Skin epidermis (tissue), 12 donors: ENCODE data around the gene LIPA.
"Not testable (repeated sequence)": the region's sequence is repeated elsewhere in the genome, so short reads cannot be mapped to it uniquely, and the experiment has no call there.

Experiments used
- H3K27ac ChIP-seq, 21 experiments: fragments of 200-600 bp; sonication (generic) in 11 of 21; one replicate each; pipeline ENCODE4 v1.5.0; 2020; ENCODE audit warnings: mild to moderate bottlenecking in 3 of 21, inconsistent platforms in 2 of 21, moderate library complexity in 2 of 21
- H3K4me3 ChIP-seq, 7 experiments: fragments of 200-600 bp; sonication (generic) in 2 of 7; one replicate each; pipeline ENCODE4 v1.5.0; 2020; ENCODE audit warnings: inconsistent platforms in 2 of 7, mild to moderate bottlenecking in 2 of 7, moderate library complexity in 1 of 7

Gene LIPA

DNA sequence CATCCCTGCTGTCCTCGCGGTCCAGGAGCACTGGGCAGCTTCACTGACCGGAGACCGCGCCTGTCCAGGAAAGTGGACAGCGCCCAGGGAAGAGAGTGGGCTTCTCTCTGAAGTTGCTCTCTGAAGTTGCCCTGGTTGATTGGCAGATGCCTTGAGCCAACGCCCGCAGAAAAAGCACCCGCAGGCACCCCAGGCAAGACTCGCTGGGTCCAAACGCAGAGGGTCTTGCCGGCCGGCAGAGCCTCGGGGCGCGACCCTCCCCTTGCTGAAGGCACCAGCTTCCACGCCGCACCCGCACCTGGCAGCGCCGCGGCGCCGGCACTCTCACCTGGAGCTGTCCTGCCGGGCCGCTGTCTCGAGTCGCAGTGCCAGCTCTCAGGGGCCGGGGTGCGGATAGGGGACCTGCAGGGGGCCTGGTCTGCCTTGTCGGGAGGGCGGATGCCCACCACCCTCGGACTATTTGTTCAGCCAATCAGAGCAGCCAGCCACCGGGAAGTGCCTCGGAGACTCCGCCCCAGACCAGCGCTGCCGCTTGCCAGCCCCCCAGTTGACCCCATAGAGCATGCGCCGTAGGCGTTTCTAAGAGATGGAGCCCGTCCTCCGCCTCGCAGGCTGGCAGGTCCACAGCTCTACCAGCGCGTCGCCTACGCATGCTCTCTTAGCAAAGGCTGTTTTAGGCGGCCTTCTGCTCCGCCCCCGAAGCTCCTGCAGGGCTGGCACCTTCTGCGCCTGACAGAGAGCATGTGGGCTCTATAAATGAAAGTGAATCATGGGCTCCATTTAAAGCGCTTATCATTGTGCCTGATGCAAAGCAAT, at the start of gene LIPA:
TSS of gene LIPA (minus strand) at position 367 of the 816 bp plus-strand sequence. CDS start 4,127 bp downstream, outside the sequence.
- H3K27ac ChIP-seq = peak within 1 kb of the TSS in 20 of 21 experiments; percentile 44 to 91 (median 75)
- peak within 1 kb of the TSS; percentile 65 to 92 (median 81) for H3K4me3 ChIP-seq

DNA sequence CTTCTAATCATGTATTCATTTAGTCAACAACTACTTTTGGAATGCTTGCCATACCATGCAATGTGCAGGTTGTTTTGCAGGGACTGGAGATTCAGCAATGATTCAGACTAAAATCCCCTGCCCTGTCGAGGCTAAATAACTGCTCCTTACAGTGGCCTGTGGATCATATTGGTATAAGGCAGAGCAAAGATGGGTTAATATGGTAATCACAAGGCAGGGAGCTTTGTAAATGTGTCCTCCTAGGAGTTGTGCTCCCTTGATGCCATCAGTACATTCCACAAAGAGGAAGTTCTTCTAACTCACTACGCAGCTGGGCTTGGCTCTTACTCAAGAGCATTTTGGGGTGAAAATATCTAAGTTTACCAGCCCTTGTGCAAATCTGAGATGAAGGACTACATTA, 49.7 kb upstream of the LIPA start:
- Histone ChIP-seq H3K4me3 (peak overlapping the region; percentile 25 to 51 (median 37)), H3K27ac (peak overlapping the region in 20 of 21 experiments; percentile 53 to 95 (median 82))

DNA sequence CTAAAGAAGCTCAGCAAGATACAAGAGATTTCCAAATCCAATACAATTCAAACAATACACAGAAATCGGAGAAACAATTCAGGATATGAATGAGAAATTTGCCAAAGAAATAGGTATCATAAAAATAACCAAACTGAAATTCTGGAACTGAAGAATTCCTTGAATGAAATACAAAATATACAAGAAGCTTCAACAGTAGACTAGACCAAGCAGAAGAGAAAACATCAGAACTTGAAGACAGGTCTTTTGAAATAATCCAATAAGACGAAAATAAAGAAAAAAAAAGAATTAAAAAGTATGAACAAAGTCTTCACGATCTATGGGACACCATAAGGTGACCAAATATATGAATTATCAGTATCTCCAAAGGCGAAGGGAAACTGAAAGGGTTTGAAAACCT, 47.5 kb upstream of the LIPA start:
- H3K27ac ChIP-seq = no peak overlapping the region
- no peak overlapping the region for H3K4me3 ChIP-seq

DNA sequence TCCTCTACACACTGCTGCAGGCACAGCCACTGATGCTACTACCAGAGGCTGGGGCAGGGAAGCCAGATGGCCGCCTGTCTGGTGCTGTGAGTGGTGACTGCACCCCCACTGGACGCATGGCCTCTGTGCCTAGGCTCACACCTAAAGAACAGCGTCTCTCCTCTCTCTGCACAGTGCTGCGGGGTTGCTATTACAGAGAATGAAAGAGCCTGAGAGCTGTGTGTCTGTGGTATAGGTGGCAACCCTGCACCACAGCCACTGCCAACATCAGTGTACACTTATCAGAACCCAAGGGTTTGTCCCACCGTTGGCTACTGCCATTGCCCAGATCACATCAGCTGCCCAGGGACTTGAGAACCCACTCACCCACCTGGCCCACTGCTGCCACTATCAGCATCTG, 46.2 kb upstream of the LIPA start:
- H3K4me3 ChIP-seq = no peak overlapping the region
- H3K27ac ChIP-seq = no peak overlapping the region

DNA sequence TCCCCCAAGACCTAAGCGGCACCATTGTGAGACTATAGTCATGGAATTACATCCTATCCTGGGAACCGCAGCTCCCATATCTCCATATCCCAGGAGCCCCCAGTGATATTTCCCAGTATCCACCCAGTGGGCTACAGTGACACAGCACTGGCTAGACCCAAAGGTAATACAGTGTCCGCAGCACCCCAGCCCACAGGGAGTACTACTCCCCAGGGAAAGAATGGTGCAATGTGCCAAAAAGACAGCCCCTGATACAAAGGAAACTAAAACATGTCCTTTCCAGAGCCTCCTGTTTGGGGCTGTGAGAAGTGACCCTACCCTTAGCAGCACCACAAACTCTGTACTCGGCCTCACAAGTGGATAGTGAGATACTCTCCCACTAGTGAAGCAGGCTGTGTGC, 45.8 kb upstream of the LIPA start:
- H3K27ac ChIP-seq = peak overlapping the region in 7 of 21 experiments; percentile 4 to 73 (median 21)
- no peak overlapping the region for H3K4me3 ChIP-seq

DNA sequence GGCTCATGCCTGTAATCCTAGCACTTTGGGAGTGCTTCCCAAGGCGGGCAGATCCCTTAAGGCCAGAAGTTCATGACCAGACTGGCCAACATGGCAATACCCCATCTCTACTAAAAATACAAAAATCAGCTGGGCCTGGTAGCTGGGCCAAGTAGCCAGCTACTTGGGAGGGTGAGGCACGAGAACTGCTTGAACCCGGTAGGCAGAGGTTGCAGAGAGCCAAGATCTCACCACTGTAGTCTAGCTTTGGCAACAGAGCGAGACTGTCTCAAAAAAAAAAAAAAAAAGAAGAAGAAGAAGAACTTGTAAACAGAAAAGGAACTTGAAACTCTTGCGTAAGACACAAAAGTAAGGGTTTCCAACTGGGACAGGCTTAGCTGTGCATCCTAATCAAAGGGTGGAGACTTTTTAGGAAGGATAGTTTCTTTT, 44.7 kb upstream of the LIPA start:
- H3K27ac ChIP-seq = peak overlapping the region in 18 of 21 experiments; percentile 4 to 73 (median 49)
- H3K4me3 ChIP-seq = no peak overlapping the region

DNA sequence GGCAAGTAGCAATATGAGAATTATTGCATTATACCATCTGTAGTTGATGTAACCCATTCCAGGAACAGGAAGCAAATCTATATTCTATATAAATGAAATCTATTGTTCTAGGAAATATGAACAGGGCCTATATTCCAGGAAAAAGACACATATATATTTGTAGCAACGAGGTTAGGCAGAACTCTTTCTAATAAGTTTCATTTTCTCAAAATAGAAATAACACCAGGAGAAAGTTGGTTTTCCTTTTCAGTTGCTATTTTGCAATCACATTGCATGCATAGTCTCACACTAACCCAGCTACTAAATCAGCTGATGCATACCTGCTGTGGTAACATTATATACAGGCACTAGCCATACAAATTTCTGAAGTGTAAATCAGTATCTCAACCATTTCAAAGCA, 44.0 kb upstream of the LIPA start:
- no peak overlapping the region for H3K4me3 ChIP-seq
- H3K27ac ChIP-seq = peak overlapping the region in 12 of 21 experiments; percentile 27 to 73 (median 55)

DNA sequence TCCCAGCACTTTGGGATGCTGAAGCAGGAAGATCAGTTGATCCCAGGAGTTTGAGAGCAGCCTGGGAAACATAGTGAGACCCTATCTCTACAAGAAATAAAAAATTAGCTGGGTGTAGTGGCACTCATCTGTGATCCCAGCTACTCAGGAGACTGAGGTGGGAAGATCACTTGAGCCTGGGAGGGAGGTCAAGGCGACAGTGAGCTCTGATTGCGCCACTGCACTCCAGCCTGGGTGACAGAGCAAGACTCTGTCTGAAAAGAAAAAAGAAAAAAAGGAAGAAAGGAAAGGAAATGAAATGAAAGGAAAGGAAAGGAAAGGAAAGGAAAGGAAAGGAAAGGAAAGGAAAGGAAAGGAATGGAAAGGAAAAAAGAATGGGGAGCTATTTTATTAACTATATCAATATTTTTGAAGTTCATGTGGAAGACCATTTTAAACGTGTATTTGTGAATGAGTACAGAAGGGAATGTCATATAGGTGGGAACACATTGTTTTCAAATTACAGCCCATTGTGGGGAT, 43.2 kb upstream of the LIPA start:
- no peak overlapping the region for H3K27ac ChIP-seq

DNA sequence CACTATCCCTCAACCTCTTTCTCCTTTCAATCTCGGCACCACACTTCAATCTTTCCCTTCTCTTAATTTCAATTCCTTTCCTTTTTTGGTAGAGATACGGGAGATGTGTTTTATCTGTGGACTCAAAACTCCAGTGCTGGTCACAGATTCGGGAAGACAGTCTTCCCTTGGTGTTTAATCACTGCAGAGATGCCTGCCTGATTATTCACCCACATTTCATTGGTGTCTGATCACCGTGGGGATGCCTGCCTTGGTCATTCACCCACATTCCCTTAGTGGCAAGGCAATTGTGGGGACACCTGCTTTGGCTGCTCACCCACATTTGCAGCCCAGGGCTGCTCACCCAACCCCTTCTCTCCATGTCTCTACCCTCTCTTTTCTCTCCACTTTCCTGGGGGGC, 33.7 kb upstream of the LIPA start:
- not testable (repeated sequence) for H3K4me3 ChIP-seq
- H3K27ac ChIP-seq = peak overlapping the region in 1 of 21 experiments; percentile 55

More for the DNA sequence above, 43.2 kb upstream of the LIPA start:
- H3K4me3 ChIP-seq = no peak overlapping the region

DNA sequence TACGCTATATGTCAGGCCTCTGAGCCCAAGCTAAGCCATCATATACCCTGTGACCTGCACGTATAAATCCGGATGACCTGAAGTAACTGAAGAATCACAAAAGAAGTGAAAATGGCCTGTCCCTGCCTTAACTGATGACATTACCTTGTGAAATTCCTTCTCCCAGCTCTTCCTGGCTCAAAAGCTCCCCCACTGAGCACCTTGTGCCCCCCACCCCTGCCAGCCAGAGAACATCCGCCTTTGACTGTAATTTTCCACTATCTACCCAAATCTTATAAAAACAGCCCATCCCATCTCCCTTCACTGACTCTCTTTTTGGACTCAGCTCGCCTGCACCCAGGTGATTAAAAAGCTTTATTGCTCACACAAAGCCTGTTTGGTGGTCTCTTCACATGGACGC, 33.1 kb upstream of the LIPA start:
- peak overlapping the region in 11 of 21 experiments; percentile 5 to 82 (median 48) for H3K27ac ChIP-seq
- not testable (repeated sequence) for H3K4me3 ChIP-seq

DNA sequence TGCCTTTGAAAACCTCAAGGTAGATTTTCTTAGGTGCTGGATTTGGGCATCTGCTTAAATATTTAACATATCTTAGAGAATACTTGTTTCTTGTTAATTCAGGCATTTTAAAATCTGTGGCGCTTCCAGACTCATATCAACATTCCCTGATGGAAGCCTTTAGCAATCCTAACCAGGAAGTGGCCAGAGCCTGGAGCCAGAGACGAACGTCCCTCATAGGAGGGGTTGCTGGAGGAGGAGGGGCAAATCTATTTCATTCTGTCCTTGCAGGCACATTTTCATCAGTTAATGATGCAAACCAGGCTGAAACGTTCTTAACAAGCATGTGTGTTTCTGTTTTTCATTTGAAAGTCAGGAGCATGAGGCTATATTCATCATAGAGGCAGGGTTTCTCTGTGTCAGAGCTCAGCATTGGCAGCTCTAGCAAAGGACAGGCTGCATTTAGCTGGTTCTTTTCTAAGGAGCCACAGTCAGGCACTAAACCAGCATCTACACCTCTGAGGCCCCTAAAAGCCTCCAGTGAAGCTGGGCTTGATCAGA, 32.4 kb upstream of the LIPA start:
- peak overlapping the region in 16 of 21 experiments; percentile 20 to 82 (median 50) for H3K27ac ChIP-seq
- no peak overlapping the region for H3K4me3 ChIP-seq

DNA sequence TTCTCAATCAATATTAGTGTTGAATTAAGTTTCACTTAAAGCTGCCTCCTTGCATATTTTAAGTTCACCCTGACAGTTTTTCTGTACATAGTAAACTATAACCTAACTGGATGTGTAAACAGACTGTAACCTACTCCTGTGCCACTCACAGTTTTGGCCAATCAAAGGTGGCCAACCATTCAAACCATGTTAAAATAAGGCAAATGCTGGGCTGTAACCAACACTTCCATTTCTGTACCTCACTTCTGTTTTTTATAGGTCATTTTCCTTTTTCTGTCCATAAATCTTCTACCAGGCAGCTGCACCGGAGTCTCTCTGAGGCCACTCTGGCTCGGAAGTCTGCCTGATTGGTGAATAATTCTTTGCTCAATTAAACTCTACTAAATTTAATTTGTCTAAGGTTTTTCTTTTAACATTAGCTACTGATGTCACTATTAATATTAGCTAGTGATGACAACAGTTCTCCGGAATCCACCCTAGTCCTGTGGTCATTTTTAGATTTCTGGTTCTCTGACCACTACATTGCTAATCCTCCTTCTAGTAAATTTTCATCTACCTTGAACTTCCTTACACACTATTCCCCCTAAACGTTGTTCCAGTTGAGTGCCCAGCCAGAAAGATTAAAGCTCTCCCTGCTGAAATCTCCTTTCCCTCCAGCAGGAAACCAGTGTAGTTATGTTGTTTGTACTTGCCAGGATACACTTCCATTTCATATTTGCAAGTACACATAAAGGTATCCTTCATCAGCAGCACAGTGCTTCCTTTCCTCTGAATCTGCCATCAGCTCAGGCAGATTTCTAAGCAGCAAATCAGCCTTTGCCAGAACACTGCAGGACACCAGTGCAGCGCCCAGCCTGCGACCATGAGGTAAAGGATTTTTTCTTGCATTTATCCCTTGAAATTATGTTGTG, 31.7 kb upstream of the LIPA start:
- Histone ChIP-seq H3K27ac (peak overlapping the region in 16 of 21 experiments; percentile 0 to 82 (median 51)), H3K4me3 (no peak overlapping the region)

DNA sequence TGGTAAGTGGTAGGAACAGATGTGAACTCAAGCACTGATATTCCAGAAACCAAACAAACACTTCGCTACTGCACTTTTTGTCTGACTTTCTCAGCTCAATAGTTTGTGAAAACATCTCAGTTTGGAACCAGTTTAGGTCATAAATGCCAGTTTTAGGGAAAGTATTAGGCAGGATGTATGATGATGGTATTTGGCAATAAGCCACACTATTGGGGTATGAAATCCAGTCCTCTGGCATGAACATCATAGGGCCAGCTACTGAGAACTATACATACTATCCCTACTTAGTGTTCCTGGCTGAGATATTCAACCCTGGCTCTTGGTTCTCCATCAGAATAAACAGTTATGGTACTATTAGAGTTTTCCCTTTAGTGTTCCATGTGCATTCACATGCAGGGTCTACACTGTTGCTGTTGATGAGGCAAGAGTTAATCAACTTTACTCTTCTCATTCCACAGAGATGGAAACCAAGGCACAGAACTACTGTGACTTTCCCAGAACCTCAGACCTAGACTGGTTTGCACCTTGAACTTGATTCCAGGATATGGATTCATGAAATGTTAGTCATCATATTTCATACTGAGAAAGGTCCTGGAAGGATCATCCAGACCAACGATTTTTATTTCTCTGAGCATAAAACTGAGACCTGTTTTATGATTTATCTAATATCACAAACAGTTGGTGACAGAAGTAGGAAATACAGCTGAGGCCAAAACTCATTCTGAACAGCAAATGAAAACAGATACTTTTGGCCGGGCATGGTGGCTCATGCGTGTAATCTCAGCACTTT, 30.2 kb upstream of the LIPA start:
- no peak overlapping the region for H3K4me3 ChIP-seq
- H3K27ac ChIP-seq = peak overlapping the region in 2 of 21 experiments; percentile 10 to 64

DNA sequence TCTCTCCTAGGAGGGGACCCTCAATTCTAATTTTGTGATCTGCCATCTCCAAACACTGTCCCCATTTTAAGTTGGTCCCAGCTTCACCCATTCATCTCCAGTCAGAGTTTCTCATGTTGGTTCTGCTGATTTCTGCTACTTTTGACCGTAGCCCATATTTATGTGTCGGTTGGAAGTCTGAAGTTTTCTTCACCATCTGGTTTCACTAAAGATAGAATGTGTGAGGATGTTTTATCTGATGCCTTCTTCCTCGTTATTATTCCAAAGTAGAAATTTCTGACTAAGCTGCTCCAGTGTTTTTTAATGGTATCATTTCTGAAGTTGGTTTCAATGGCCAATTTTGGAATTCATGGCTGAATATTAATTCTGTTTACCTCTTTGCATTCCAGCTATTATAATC, 28.9 kb upstream of the LIPA start:
- Histone ChIP-seq H3K27ac (peak overlapping the region in 4 of 21 experiments; percentile 13 to 64 (median 56)), H3K4me3 (no peak overlapping the region)

DNA sequence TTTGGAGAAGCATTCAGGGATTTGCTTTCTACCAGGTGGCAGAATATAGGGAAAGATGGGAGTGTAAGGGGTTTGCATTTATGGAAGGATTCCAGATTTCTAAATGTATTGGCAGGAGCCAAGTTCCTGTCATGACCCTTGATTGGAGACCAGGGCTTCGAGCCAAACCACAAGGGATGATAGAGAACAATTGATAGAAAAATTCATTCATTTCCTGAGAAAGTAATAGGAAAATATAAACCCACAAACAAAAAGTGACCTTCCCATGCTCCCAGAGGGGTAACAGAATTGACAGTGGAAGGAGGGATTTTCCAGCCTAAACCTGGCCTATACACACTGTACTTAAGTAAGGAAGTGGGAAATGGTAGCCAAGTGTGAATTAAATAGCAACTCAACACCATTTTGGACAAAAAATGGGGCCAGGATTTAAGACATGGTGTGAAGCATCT, 27.9 kb upstream of the LIPA start:
- no peak overlapping the region for H3K4me3 ChIP-seq
- peak overlapping the region in 12 of 21 experiments; percentile 1 to 91 (median 42) for H3K27ac ChIP-seq

DNA sequence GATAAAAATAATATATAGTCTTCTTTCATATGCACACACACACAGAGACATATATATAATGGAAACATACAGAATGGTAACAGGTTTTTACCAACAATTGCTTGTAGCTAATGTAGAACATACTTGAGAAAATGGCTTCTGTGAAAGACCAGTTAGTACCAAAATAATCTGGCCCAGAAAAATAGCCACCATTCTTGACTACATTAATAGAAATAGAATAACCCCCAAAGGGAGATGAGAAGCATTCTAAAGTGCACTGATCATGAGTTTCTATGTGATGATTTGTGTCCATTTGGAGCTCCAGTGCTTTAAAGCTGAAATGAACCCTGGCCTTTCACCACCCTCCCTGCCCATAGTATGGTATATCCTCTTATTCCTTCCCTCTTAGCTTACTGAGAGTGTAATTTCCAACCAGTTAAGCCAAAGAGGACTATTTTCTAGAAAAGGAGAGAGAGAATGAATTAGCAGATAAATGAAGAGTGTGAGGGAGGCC, 27.4 kb upstream of the LIPA start:
- no peak overlapping the region for H3K4me3 ChIP-seq
- H3K27ac ChIP-seq = peak overlapping the region in 13 of 21 experiments; percentile 0 to 91 (median 43)

DNA sequence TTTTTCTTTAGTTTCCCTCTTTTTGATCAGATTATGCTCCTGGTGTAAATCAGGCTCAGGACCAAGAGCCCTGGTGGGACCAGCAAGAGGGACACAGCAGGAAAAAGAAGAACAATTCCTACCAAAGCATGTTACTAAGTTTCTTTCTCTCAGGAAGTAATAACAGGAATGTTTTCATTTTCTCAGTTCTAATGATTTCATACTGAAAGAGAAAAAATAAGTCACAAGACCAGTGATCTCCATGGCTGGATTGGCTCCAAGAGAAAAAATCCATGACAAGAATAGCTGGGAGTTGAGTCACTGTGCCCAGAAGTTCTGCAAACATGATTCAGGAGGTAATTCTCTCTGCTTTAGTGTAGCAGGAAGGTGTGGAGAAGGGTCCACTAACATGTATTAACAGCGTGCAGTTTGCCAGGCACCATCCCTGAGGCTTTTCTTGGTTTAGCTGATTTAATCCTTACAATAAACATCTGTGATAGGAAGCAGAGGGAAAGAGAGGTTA, 26.5 kb upstream of the LIPA start:
- peak overlapping the region in 16 of 21 experiments; percentile 23 to 91 (median 66) for H3K27ac ChIP-seq
- no peak overlapping the region for H3K4me3 ChIP-seq

DNA sequence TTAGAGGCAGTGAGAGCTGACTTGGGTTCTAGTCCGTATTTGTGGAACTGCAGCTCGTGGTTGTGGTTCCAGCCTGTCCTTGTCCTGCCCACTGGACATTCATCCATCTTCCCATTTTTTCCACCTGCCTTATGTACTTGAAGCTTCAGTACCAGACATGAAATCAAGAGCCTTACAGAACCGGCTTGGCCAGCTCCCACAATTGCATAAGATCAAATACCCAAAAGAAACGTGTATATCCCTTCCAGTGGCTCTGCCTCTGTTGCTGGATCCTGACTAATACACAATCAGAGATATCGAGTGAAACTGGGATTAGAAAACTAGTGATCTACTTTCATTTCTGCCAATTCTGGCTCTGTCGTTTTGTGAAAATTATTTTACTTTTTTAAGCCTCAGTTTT, 23.8 kb upstream of the LIPA start:
- Histone ChIP-seq H3K4me3 (no peak overlapping the region), H3K27ac (peak overlapping the region in 6 of 21 experiments; percentile 20 to 64 (median 32))
